Right lobe of liver (tissue), 6 donors: ENCODE measurements around the gene OR6A2. TPM values are rescaled to one million over a fixed set of nuclear protein-coding genes. Genes with fewer than 3 reads are reported as not detected.

ENCODE experiments used
- ATAC-seq, 4 donors: fragments of 200-7000 bp; cut with Tn5 transposase; one replicate each; pipeline ENCODE4 v1.9.1; 2020; ENCODE audit warnings: mild to moderate bottlenecking in 4 of 4, moderate library complexity in 4 of 4
- DNase-seq, 3 donors: peaks; one replicate each; pipeline ENCODE4 v3.0.0-alpha.2; 2020
- H3K27ac ChIP-seq, 3 donors: fragments of 200-600 bp; one replicate each; pipeline ENCODE4 v1.8.0; 2022
- H3K27me3 ChIP-seq, 2 donors: fragments of 200-600 bp; one replicate each; pipeline ENCODE4 v1.8.0; 2022
- H3K36me3 ChIP-seq, 4 donors: fragments of 200-600 bp; sonication (generic) in 1 of 4; one replicate each; pipeline versions ENCODE4 v1.5.1 to v1.8.0; 2017 to 2022; ENCODE audit warnings: control low read depth in 1 of 4
- H3K4me1 ChIP-seq, 4 donors: fragments of 200-600 bp; sonication (generic) in 1 of 4; one replicate each; pipeline versions ENCODE4 v1.5.1 to v1.8.0; 2017 to 2022; ENCODE audit warnings: control low read depth in 1 of 4
- H3K4me3 ChIP-seq, 3 donors: fragments of 200-600 bp; one replicate each; pipeline ENCODE4 v1.8.0; 2022
- H3K9me3 ChIP-seq, 4 donors: fragments of 200-600 bp; sonication (generic) in 1 of 4; one replicate each; pipeline versions ENCODE4 v1.5.1 to v1.8.0; 2017 to 2022; ENCODE audit warnings: control low read depth in 1 of 4
- POLR2A ChIP-seq: fragments of 450-650 bp; IDR thresholded peaks from one replicate; pipeline ENCODE4 v1.6.1; 2017; ENCODE audit warnings: antibody characterized with exemption, mild to moderate bottlenecking
- WGBS: methylation state at CpG from one replicate; pipeline ENCODE4 v1.1.6; 2018; ENCODE audit warnings: low coverage, low lambda C conversion rate; ENCODE audit not compliant: insufficient coverage; ENCODE audit errors: missing lambda C conversion rate; 5-methylcytosine and 5-hydroxymethylcytosine counted together
- intact Hi-C, 2 donors: fragments of 100-400 bp; cut with DNase I; formaldehyde crosslinking; loops; one replicate each; pipeline versions ENCODE4 v1.11.2 to v1.14.1; 2022
- total RNA-seq, 6 experiments: library from RNA; depleted of rRNA in 2 of 6; stranded (reverse); fragments of >200 nt in 2 of 6; fragmentation: NEBNext Ultra II Directional in 3 of 6; extraction: Animal tissue kit (Norgen Biotek cat#: 25700) in 3 of 6; gene quantifications; one replicate each; pipeline versions ENCODE4 v1.1.0 to v1.2.4, GENCODE V29; 2016 to 2023
- TF ChIP-seq, protein P1 (sequence below), 4 donors: fragments of 200-600 bp in 3 of 4; fragments of 450-650 bp in 1 of 4; IDR thresholded peaks; one replicate each; pipeline versions ENCODE4 v1.5.1 to v1.8.0; 2016 to 2022; ENCODE audit warnings: antibody characterized with exemption in 4 of 4, mild to moderate bottlenecking in 2 of 4
- donor health status: DM: no; HTN: yes; CAD: no.
- donor health status: DM: no; HTN: no; CAD: no.
- donor health status: DM: no; HTN: no; CAD: no.
- donor health status: DM: no; HTN: yes; CAD: no.
- donor health status: DM: no; HTN: yes; CAD: no.

The OR6A2 gene
- total RNA-seq, 6 experiments from 2014 or later = 0.04 to 0.49 TPM; not detected in 4

DNA sequence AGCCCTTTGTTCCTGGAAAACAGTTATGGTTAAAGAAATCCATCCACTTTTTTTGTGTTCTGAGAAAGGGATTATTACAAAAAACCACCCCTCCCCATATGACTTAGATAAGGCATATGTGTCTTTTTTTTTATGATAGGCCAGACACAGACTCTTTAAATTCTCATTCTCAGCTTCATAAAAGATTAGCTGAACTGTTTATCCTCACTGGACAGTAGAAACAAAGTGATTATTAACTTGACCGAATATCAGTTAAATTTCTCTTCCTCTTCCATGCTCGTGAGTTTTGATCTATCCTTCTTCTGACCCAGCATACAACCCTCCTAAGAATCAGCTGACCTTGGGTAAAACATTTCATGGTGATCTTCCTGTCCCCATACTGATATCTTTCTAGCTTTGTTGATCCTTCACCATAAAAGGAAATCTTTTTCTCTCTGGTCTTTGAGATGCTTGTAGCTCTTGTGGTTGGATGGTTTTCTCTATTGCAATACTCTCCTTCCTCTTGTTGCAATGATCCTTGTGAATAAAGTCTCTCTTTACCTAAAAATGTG, 53.9 kb downstream of the OR6A2 start:
- H3K27me3 ChIP-seq = no peaks in the 10 kb centered on the region
- TF ChIP-seq, protein P1, sequence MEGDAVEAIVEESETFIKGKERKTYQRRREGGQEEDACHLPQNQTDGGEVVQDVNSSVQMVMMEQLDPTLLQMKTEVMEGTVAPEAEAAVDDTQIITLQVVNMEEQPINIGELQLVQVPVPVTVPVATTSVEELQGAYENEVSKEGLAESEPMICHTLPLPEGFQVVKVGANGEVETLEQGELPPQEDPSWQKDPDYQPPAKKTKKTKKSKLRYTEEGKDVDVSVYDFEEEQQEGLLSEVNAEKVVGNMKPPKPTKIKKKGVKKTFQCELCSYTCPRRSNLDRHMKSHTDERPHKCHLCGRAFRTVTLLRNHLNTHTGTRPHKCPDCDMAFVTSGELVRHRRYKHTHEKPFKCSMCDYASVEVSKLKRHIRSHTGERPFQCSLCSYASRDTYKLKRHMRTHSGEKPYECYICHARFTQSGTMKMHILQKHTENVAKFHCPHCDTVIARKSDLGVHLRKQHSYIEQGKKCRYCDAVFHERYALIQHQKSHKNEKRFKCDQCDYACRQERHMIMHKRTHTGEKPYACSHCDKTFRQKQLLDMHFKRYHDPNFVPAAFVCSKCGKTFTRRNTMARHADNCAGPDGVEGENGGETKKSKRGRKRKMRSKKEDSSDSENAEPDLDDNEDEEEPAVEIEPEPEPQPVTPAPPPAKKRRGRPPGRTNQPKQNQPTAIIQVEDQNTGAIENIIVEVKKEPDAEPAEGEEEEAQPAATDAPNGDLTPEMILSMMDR (IDR thresholded peaks at IDR 0.05) = no peak
- TF ChIP-seq POLR2A = no peak
- WGBS = 28% methylated on average over 2 of the region's 2 CpGs
- no peaks in the 10 kb centered on the region for H3K36me3 ChIP-seq
- no peaks in the 10 kb centered on the region for H3K9me3 ChIP-seq
- no peak for DNase-seq
- H3K4me3 ChIP-seq = peak overlapping the region in 2 of 3 donors; percentile 13 to 23
- ATAC-seq = peak; percentile 36 to 75 (median 68)
- H3K27ac ChIP-seq = peak overlapping the region; percentile 52 to 71 (median 58)
- intact Hi-C loops = no loop called here
- H3K4me1 ChIP-seq = no peaks in the 10 kb centered on the region

DNA sequence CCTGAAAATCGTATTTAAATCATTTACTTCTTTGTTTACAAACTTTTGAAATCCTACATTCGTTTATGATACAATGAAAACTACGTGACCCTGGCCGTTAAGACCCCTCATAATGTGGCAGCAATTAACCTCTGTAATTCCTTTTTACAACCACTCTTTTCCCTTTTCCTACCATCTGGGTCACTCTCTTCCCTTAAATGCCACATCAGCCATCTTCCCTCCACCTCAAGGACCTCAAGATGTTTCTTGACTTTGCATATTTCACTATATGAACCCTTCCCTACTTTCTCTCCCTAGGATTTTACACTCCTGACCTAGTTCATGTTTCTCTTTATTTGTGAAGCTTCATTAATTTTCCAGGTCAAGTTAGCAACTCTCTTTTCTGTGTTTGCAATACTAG, 54.5 kb downstream of the OR6A2 start:
- Histone ChIP-seq H3K4me1 (no peaks in the 10 kb centered on the region), H3K36me3 (no peaks in the 10 kb centered on the region), H3K27me3 (no peaks in the 10 kb centered on the region), H3K9me3 (no peaks in the 10 kb centered on the region), H3K4me3 (peak overlapping the region in 2 of 3 donors; percentile 13 to 23), H3K27ac (peak overlapping the region; percentile 52 to 71 (median 58))
- no peak for TF ChIP-seq POLR2A
- TF ChIP-seq, protein P1 (IDR thresholded peaks at IDR 0.05) = no peak
- 41% methylated on average over 4 of the region's 4 CpGs for WGBS
- intact Hi-C loops = no loop called here
- no peak for DNase-seq
- no peak for ATAC-seq

DNA sequence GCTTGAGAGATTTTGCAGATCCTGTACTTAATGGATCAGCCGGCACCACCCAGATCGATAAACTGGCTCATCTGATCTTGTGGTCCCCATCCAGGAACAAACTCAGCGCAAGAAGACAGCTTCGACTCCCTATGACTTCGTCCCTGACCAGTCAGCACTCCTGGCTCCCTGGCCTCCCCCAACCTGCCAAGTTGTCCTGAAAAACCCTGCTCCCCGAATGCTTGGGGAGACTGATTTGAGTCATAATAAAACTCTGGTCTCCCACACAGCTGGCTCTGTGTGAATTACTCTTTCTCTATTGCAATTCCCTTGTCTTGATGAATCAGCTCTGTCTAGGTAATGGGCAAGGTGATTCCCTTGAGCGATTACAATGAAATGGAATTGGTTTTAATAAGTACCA, 57.2 kb downstream of the OR6A2 start:
- Histone ChIP-seq H3K27ac (no peak overlapping the region), H3K4me3 (no peak overlapping the region)

More for the DNA sequence above, 57.2 kb downstream of the OR6A2 start:
- Histone ChIP-seq H3K4me1 (no peaks in the 10 kb centered on the region), H3K36me3 (no peaks in the 10 kb centered on the region), H3K27me3 (no peaks in the 10 kb centered on the region), H3K9me3 (no peaks in the 10 kb centered on the region)
- ATAC-seq (no peak), DNase-seq (no peak)
- 53% methylated on average over 7 of the region's 7 CpGs for WGBS
- TF ChIP-seq POLR2A = no peak
- TF ChIP-seq, protein P1 (IDR thresholded peaks at IDR 0.05) = no peak
- intact Hi-C loops = no loop called here

Other genes starting within 250 kb of the OR6A2 start
- gene RRP8, start 196.1 kb downstream of the OR6A2 start, total RNA-seq = 10 to 100 TPM; 11.3 to 17.1 (median 14.2) TPM
- gene ILK, start 195.9 kb downstream of the OR6A2 start, total RNA-seq = 10 to 100 TPM; 33.4 to 79.9 (median 55.0) TPM
- 10 to 100 TPM; 47.3 to 81.9 (median 60.4) TPM for gene TAF10, start 187.5 kb downstream of the OR6A2 start, total RNA-seq
- gene TPP1, start 180.3 kb downstream of the OR6A2 start, total RNA-seq = 100 to 1,000 TPM in 2 of 6 experiments, 10 to 100 TPM in 4; 62.5 to 159 (median 81.0) TPM
- 1 to 10 TPM; 1.8 to 9.2 (median 4.1) TPM for gene DCHS1, start 143.9 kb downstream of the OR6A2 start, total RNA-seq
- gene MRPL17, start 116.3 kb downstream of the OR6A2 start, total RNA-seq = 10 to 100 TPM; 10.7 to 21.6 (median 17.3) TPM
- under 1 TPM in 1 of 6 experiments, not detected in 5; 0.07 TPM for gene OR2AG2, start 27.7 kb downstream of the OR6A2 start, total RNA-seq
- not detected for gene OR2AG1, start 16.7 kb downstream of the OR6A2 start, total RNA-seq
- not detected for gene OR10A5, start 46.0 kb upstream of the OR6A2 start, total RNA-seq
- gene OR10A2, start 63.4 kb upstream of the OR6A2 start, total RNA-seq = not detected
- not detected for gene OR10A4, start 76.9 kb upstream of the OR6A2 start, total RNA-seq
- not detected for gene OR2D2, start 92.8 kb upstream of the OR6A2 start, total RNA-seq
- gene OR2D3, start 121.3 kb upstream of the OR6A2 start, total RNA-seq = not detected
- 1 to 10 TPM in 1 of 6 experiments, under 1 TPM in 4, not detected in 1; 0.14 to 1.3 (median 0.42) TPM for gene ZNF215, start 126.7 kb upstream of the OR6A2 start, total RNA-seq
- 1 to 10 TPM in 5 of 6 experiments, under 1 TPM in 1; 0.49 to 3.3 (median 1.9) TPM for gene ZNF214, start 220.7 kb upstream of the OR6A2 start, total RNA-seq
- gene NLRP14, start 220.8 kb upstream of the OR6A2 start, total RNA-seq = under 1 TPM in 4 of 6 experiments, not detected in 2; 0.07 to 0.26 (median 0.10) TPM